ENCODE data around the gene BCAP31.
A peak's percentile ranks its signal among the peaks of the same experiment; 100 is the strongest.

The BCAP31 gene

DNA sequence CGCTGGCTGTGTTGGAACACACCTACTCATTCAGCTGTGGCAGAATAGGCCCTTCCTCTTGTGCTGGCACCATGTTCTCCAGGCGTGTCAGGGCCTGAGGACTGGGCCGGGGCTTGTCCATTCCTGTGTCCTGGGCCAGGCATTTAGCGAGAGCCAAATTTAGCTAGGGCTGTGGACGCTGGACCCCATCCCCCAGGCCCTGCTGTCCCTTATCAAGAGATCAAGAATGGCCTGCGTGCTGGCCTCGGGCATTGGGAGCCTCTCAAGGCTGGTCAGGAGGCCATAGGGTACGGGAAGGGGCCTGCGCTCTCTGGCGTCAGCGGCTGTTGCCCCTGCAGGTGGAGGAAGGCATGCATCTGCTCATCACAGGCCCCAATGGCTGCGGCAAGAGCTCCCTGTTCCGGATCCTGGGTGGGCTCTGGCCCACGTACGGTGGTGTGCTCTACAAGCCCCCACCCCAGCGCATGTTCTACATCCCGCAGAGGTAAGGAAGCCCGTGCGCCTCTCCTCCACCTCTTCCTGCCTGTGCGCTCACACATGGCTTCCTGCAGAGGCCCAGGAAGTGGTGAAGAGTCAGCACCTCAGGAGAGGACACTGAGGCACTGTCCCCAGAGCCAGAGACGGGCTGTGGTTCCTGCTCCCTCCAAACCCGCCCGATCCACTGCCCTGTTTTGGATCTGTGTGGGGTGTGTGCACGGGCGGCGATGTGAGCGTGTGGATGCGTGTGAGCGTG is 15.7 kb upstream of the BCAP31 start:
- no peak overlapping the region for H3K4me3 ChIP-seq (ENCODE audit: severe bottlenecking)
- no peaks in the 10 kb centered on the region for H3K27me3 ChIP-seq (ENCODE audit: insufficient read depth, poor library complexity, severe bottlenecking)
- no peak for DNase-seq (ENCODE audit: low spot score)
- H3K9me3 ChIP-seq (ENCODE audit: severe bottlenecking), result no peaks in the 10 kb centered on the region
- peak; percentile 76 for ATAC-seq (ENCODE audit: low read depth)
- H3K4me1 ChIP-seq (ENCODE audit: insufficient read depth, poor library complexity, severe bottlenecking), result no peaks in the 10 kb centered on the region
- no peak overlapping the region for H3K27ac ChIP-seq (ENCODE audit: poor library complexity, severe bottlenecking)
- H3K36me3 ChIP-seq (ENCODE audit: low read depth), result no peaks in the 10 kb centered on the region
- TF ChIP-seq, protein P1, sequence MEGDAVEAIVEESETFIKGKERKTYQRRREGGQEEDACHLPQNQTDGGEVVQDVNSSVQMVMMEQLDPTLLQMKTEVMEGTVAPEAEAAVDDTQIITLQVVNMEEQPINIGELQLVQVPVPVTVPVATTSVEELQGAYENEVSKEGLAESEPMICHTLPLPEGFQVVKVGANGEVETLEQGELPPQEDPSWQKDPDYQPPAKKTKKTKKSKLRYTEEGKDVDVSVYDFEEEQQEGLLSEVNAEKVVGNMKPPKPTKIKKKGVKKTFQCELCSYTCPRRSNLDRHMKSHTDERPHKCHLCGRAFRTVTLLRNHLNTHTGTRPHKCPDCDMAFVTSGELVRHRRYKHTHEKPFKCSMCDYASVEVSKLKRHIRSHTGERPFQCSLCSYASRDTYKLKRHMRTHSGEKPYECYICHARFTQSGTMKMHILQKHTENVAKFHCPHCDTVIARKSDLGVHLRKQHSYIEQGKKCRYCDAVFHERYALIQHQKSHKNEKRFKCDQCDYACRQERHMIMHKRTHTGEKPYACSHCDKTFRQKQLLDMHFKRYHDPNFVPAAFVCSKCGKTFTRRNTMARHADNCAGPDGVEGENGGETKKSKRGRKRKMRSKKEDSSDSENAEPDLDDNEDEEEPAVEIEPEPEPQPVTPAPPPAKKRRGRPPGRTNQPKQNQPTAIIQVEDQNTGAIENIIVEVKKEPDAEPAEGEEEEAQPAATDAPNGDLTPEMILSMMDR (IDR thresholded peaks at IDR 0.05; ENCODE audit: poor library complexity, severe bottlenecking), result no peak

DNA sequence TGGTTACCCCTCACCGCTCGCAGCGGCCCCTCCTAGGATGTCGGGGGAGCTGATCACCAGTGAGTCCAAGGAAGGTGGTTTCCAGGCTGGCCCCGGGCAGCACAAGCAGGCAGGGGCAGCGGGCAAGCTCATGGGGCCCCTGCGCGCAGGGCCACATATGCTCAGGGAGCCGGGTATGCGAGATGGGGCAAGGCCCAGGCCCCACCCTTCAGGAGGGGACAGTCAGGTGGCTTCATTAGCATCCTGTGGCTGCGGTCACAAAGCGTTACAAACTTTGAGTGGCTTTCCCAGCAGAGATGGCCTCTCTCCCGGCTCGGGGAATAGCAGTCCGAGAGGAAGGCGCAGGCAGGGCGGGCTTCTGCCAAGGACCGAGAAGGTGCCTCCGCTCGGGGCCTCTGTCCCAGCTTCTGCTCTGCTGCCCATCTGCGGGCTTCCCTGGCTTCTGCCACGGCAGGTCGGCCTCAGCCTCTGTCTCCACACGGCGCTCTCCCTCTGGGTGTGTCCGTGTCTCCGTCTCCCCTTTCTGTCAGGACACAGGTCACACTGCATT is 13.9 kb upstream of the BCAP31 start:
- Histone ChIP-seq H3K27ac (ENCODE audit: poor library complexity, severe bottlenecking) (no peak overlapping the region), H3K36me3 (ENCODE audit: low read depth) (no peaks in the 10 kb centered on the region), H3K4me1 (ENCODE audit: insufficient read depth, poor library complexity, severe bottlenecking) (no peaks in the 10 kb centered on the region), H3K4me3 (ENCODE audit: severe bottlenecking) (no peak overlapping the region), H3K27me3 (ENCODE audit: insufficient read depth, poor library complexity, severe bottlenecking) (no peaks in the 10 kb centered on the region), H3K9me3 (ENCODE audit: severe bottlenecking) (no peaks in the 10 kb centered on the region)
- TF ChIP-seq, protein P1 (IDR thresholded peaks at IDR 0.05; ENCODE audit: poor library complexity, severe bottlenecking), result no peak
- ATAC-seq (ENCODE audit: low read depth) (no peak), DNase-seq (ENCODE audit: low spot score) (no peak)

DNA sequence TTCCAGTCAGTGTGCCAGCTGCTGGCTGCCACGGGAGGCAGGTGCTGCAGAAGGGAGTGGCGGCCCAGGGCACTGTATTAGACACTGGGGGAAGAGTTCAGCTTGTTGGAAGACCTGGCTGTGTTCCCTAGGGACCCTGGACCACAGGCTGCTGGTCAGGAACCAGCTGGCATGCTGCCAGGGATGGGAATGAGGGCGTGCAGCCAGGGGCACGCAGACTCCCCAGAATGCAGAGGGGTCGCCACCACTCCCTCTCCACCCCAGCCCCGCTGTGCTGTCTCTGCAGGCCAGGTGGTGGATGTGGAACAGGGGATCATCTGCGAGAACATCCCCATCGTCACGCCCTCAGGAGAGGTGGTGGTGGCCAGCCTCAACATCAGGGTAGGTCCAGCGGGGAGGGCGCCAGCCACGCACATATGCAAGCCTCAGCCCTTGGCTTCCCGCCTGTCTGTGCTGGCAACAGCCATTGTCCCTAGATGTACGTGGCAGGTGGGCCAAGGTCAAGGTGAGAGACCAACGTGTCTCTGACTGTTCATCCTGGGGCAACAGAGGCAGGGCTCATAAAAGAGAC is 12.8 kb upstream of the BCAP31 start:
- H3K27ac ChIP-seq (ENCODE audit: poor library complexity, severe bottlenecking), result no peak overlapping the region
- ATAC-seq (ENCODE audit: low read depth), result no peak
- H3K9me3 ChIP-seq (ENCODE audit: severe bottlenecking), result no peaks in the 10 kb centered on the region
- no peaks in the 10 kb centered on the region for H3K27me3 ChIP-seq (ENCODE audit: insufficient read depth, poor library complexity, severe bottlenecking)
- no peak overlapping the region for H3K4me3 ChIP-seq (ENCODE audit: severe bottlenecking)
- no peak for DNase-seq (ENCODE audit: low spot score)
- TF ChIP-seq, protein P1 (IDR thresholded peaks at IDR 0.05; ENCODE audit: poor library complexity, severe bottlenecking), result no peak
- no peaks in the 10 kb centered on the region for H3K4me1 ChIP-seq (ENCODE audit: insufficient read depth, poor library complexity, severe bottlenecking)
- H3K36me3 ChIP-seq (ENCODE audit: low read depth), result no peaks in the 10 kb centered on the region

DNA sequence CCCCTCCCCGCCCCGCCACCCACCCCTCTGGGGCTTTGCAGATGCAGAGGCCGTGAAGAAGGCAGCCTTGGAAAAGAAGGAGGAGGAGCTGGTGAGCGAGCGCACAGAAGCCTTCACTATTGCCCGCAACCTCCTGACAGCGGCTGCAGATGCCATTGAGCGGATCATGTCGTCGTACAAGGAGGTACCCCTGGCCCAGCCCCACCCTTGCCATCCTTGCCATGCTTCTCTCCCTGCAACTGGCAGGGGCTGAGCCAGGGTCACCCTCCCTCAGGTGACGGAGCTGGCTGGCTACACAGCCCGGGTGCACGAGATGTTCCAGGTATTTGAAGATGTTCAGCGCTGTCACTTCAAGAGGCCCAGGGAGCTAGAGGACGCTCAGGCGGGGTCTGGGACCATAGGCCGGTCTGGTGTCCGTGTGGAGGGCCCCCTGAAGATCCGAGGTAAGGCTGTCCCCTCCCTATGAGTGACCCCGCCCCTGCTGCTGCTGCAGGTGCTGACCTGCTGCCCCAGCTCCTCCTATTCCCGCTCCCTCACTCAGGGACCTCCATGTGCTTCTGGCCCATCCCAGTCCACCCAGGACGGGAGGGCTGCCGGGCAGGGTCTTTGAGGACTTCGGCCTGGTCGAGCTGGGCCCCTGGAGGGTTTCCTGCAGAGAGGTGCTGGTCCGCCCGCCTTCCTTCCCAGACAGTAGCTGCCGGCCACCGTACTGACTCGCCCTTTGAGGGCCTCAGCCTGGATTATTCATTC is 12.1 kb upstream of the BCAP31 start:
- H3K4me3 ChIP-seq (ENCODE audit: severe bottlenecking), result no peak overlapping the region
- no peaks in the 10 kb centered on the region for H3K27me3 ChIP-seq (ENCODE audit: insufficient read depth, poor library complexity, severe bottlenecking)
- H3K36me3 ChIP-seq (ENCODE audit: low read depth), result no peaks in the 10 kb centered on the region
- DNase-seq (ENCODE audit: low spot score), result no peak
- no peak for ATAC-seq (ENCODE audit: low read depth)
- H3K4me1 ChIP-seq (ENCODE audit: insufficient read depth, poor library complexity, severe bottlenecking), result no peaks in the 10 kb centered on the region
- no peaks in the 10 kb centered on the region for H3K9me3 ChIP-seq (ENCODE audit: severe bottlenecking)
- no peak overlapping the region for H3K27ac ChIP-seq (ENCODE audit: poor library complexity, severe bottlenecking)
- TF ChIP-seq, protein P1 (IDR thresholded peaks at IDR 0.05; ENCODE audit: poor library complexity, severe bottlenecking), result no peak

Measured in RWPE2 (cell line).